ENCODE results near the gene SCGB2B2. TPM values are rescaled to one million over a fixed set of nuclear protein-coding genes. Genes with fewer than 3 reads are reported as not detected.
"Not testable (repeated sequence)": the region's sequence is repeated elsewhere in the genome, so short reads cannot be mapped to it uniquely, and the experiment has no call there.

The SCGB2B2 gene
- polyA plus RNA-seq, 3 donors: 0.44 to 0.95 (median 0.68) TPM

- no peak for DNase-seq (ENCODE audit: low read depth in 3 of 3, low spot score in 2 of 3)
These were observed 5.0 kb downstream of the SCGB2B2 start for GRCh38 chr19:34671972-34672371.

DNA sequence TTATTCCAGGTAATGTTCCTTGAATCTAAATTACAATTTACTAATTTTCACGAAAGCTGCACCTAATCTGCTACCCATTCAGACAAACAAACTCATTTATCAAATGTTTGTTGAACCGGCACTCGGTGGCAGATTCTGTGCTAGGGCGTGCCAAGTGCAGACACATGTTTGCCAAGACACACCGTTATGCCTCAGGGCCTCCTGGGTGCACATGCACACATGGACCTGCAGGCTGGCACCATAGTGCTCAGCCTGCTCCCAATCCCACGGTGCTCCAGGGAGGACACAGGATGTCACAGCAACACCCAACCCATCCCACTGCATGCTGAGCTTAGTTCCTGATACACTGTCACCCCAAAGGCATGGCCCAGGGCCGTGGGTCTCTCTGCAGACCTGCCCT lies 7.7 kb downstream of the SCGB2B2 start:
- DNase-seq (ENCODE audit: low read depth in 3 of 3, low spot score in 2 of 3): no peak

GRCh38 chr19:34668690-34669089 lies 8.3 kb downstream of the SCGB2B2 start:
- not testable (repeated sequence) for DNase-seq (ENCODE audit: low read depth in 3 of 3, low spot score in 2 of 3)

DNA sequence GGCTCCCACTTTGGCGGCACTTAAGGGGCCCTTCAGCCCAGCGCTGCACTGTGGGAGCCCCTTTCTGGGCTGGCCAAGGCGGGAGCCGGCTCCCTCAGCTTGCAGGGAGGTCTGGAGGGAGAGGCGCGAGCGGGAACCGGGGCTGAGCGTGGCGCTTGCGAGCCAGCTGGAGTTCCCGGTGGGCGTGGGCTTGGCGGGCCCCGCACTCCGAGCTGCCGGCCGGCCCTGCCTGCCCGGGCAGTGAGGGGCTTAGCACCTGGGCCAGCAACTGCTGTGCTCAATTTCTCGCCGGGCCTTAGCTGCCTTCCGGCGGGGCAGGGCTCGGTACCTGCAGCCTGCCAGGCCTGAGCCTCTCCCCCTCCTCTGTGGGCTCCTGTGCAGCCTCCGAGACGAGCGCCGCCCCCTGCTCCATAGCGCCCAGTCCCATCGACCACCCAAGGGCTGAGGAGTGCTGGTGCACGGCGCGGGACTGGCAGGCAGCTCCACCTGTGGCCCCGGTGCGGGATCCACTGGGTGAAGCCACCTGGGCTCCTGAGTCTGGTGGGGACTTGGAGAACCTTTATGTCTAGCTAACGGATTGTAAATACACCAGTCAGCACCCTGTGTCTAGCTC lies 8.8 kb downstream of the SCGB2B2 start:
- not testable (repeated sequence) for DNase-seq (ENCODE audit: low read depth in 3 of 3, low spot score in 2 of 3)

- DNase-seq (ENCODE audit: low read depth in 3 of 3, low spot score in 2 of 3): no peak
These were observed 9.4 kb downstream of the SCGB2B2 start for GRCh38 chr19:34667349-34668076.

- DNase-seq (ENCODE audit: low read depth in 3 of 3, low spot score in 2 of 3): no peak
These were observed 10.0 kb downstream of the SCGB2B2 start for GRCh38 chr19:34666958-34667265.

- no peak for DNase-seq (ENCODE audit: low read depth in 3 of 3, low spot score in 2 of 3)
These were observed 10.6 kb downstream of the SCGB2B2 start for GRCh38 chr19:34666200-34666957.

- not testable (repeated sequence) for DNase-seq (ENCODE audit: low read depth in 3 of 3, low spot score in 2 of 3)
These were observed 11.7 kb downstream of the SCGB2B2 start for GRCh38 chr19:34665275-34665674.

DNA sequence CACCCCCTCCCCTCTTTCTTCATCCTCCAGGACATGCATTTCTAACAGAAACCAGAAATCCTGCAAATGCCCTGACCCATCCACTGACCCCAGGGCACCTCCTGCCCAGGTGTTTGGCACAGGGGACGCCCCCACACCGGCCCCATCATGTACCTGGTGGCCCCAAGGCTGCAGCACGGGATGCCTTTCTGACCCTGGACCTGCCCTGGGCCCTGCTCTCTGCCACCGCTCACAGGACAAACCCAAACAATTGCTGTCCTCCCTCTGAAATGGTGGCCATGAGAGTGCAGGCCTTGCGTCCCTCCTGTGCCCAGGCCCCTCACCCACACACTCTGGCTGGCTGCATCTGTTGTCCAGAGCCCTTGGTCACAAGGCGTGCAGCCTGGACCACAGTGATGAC lies 12.1 kb downstream of the SCGB2B2 start:
- DNase-seq (ENCODE audit: low read depth in 3 of 3, low spot score in 2 of 3): no peak

- no peak for DNase-seq (ENCODE audit: low read depth in 3 of 3, low spot score in 2 of 3)
These were observed 12.8 kb downstream of the SCGB2B2 start for GRCh38 chr19:34664168-34664567.

DNA sequence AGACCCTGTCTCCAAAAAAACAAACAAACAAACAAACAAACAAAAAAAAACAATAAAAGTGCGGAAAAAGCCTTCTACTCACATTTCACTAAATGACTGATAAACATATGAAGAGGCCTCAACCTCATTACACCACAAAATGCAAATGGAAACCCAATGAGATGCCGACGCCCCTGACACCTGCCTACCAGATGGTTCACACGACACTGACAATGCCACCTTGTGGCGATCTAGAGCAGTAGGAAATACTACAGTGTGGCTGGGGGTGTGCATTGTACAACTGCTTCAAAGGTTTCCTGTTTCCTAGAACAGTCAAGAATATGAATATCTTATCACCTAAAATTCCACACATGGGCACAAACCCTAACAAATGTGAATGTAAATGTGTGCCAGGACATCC lies 14.0 kb downstream of the SCGB2B2 start:
- no peak for DNase-seq (ENCODE audit: low read depth in 3 of 3, low spot score in 2 of 3)

DNA sequence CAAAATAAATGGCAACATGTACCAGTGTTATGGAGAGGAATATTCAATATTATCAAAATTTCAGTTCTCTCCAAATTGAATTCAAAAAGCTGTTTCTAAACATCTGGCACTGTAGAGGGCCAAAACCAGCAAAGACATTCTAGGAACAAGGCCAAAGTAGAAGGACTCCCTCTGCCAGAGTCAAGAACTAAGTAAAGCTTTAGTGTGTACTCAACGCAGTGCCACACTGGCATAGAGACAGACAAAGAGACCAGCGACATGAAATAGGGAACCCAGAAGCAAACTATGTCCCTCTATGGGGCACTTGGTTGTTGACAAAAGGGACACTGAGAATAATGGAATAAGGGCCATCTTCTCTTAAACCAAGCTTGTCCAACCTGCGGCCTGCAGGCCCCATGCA lies 15.6 kb downstream of the SCGB2B2 start:
- no peak for DNase-seq (ENCODE audit: low read depth in 3 of 3, low spot score in 2 of 3)

DNA sequence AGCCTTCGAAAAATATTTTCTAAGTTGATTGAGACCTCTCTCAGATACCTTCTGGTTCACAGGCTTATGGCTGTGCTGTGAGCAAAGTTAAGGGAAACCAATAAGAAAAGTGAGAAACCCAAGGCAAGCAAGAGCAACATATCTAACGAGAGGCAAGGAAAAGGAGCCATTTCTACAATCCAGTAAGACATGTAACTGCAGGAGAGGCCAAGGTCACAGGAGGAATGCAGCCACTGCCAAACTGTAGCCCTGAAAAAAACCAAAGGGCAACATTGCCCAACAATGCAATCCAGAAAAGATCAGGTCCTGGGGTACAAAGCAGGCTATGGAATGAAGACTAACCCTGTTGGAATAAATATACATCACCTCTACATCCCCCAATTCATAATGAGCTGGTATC lies 21.3 kb downstream of the SCGB2B2 start:
- no peak for DNase-seq (ENCODE audit: low read depth in 3 of 3, low spot score in 2 of 3)

- no peak for DNase-seq (ENCODE audit: low read depth in 3 of 3, low spot score in 2 of 3)
These were observed 22.2 kb downstream of the SCGB2B2 start for GRCh38 chr19:34654796-34655195.

DNA sequence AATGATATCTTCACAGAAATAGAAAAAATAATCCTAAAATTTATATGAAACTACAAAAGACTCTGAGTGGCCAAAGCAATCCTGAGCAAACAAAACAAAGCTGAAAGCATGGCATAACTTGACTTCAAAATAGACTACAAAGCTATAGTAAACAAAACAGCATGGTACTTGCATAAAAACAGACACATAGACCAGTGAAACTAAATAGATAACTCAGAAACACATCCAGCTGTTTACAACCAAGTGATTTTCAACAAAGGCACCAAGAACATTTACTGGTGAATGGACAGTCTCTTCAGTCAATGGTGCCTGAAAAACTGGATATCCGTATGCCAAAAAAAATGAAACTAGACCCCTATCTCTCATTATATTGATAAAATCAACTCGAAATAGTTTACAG lies 25.2 kb downstream of the SCGB2B2 start:
- DNase-seq (ENCODE audit: low read depth in 3 of 3, low spot score in 2 of 3): no peak

DNA sequence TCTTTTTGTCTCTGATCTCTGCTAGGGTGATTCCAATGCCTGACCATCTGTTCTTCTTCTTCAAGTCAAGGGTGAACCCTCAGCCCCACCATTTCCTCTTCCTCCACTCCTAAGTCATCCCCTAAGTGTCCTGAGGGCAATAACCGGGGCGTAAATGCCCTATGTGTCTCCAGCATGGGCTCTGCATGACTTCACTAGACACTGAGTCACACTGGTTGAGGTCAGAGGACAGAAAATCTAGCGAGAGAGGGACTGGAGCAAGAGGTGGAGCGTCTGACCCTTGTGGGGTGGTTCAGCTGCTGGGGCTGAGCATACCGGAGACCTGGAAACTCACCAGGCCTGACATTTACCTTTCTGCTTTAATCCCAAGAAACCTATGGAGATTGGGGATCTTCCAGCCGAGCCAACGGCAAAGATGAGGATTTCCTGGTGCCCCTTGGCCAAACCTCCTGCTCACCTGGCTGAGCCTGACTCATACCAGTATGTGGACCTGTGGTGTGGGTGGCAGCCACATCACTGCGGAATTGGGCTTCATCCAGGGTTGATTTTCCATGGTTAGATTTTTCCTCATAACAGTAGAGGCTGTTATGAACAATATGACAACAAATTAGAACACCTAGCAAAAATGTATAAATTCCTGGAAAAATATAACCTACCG lies 26.9 kb downstream of the SCGB2B2 start:
- no peak for DNase-seq (ENCODE audit: low read depth in 3 of 3, low spot score in 2 of 3)

- no peak for DNase-seq (ENCODE audit: low read depth in 3 of 3, low spot score in 2 of 3)
These were observed 31.4 kb downstream of the SCGB2B2 start for GRCh38 chr19:34645551-34645950.

DNA sequence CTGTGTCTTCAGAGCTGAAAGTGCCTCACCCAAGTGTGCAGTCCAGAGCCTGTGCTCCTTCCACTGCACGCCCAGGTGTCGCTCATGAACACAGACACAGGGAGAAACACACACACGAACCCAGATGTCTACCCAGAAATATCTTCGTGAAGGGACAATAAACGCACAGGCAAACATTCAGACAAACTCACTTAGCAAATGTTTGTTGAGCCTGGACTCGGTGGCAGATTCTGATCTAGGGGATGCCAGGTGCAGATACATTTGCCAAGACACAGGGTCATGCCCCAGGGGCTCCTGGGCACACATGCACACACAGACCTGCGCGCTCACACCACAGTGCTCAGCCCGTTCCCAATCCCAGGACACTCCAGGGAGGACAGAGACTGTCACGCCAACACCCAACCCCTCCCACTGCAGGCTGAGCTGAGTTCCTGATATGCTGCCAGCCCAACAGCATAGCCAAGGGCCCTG lies 31.9 kb downstream of the SCGB2B2 start:
- no peak for DNase-seq (ENCODE audit: low read depth in 3 of 3, low spot score in 2 of 3)

GRCh38 chr19:34642241-34642640 lies 34.7 kb downstream of the SCGB2B2 start:
- DNase-seq (ENCODE audit: low read depth in 3 of 3, low spot score in 2 of 3): no peak

- peak; percentile 25 to 65 (median 47) for DNase-seq (ENCODE audit: low read depth in 3 of 3, low spot score in 2 of 3)
These were observed 37.4 kb downstream of the SCGB2B2 start for GRCh38 chr19:34639491-34640085.

GRCh38 chr19:34633802-34634201 lies 43.2 kb downstream of the SCGB2B2 start:
- no peak for DNase-seq (ENCODE audit: low read depth in 3 of 3, low spot score in 2 of 3)
